HL-60 (cell line): ENCODE data around the gene ADSS1.

Experiments
- DNase-seq, 2 experiments: peaks; one replicate each; pipeline ENCODE4 v3.0.0-alpha.2; 2010 to 2020; ENCODE audit warnings: low read depth in 1 of 2, low spot score in 1 of 2
- H3K27ac ChIP-seq: fragments of 250-450 bp; sonication (Bioruptor Pico); replicated peaks from 2 replicates; pipeline ENCODE4 v1.5.1; 2020; ENCODE audit warnings: mild to moderate bottlenecking, moderate library complexity
- H3K27me3 ChIP-seq: fragments of 250-450 bp; sonication (Bioruptor Pico); 2 replicates; pipeline ENCODE4 v1.5.1; 2021; ENCODE audit warnings: mild to moderate bottlenecking, moderate library complexity; ENCODE audit not compliant: insufficient read depth, poor library complexity, severe bottlenecking
- H3K4me3 ChIP-seq: replicated peaks from 2 replicates; pipeline ENCODE4 v1.5.1; 2011; ENCODE audit warnings: mild to moderate bottlenecking, control low read depth, low read length; ENCODE audit not compliant: insufficient read depth
- GABPA ChIP-seq: IDR thresholded peaks from 2 replicates; pipeline ENCODE4 v1.6.1; 2012; ENCODE audit warnings: low read depth
- POLR2AphosphoS5 ChIP-seq: IDR thresholded peaks from 2 replicates; pipeline ENCODE4 v1.6.1; 2012; ENCODE audit warnings: low read depth
- SPI1 ChIP-seq: IDR thresholded peaks from 2 replicates; pipeline ENCODE4 v1.6.1; 2012; ENCODE audit warnings: low read depth, mild to moderate bottlenecking, borderline replicate concordance
- TF ChIP-seq, protein P1 (sequence below): IDR thresholded peaks from 2 replicates; pipeline ENCODE4 v1.6.1; 2012; ENCODE audit warnings: low read depth; ENCODE audit not compliant: insufficient replicate concordance
- TF ChIP-seq, protein P2 (sequence below): IDR thresholded peaks from one replicate; pipeline ENCODE4 v1.5.1; 2011; ENCODE audit warnings: low read length, control low read depth, inconsistent platforms; ENCODE audit not compliant: insufficient read depth

Gene ADSS1

DNA sequence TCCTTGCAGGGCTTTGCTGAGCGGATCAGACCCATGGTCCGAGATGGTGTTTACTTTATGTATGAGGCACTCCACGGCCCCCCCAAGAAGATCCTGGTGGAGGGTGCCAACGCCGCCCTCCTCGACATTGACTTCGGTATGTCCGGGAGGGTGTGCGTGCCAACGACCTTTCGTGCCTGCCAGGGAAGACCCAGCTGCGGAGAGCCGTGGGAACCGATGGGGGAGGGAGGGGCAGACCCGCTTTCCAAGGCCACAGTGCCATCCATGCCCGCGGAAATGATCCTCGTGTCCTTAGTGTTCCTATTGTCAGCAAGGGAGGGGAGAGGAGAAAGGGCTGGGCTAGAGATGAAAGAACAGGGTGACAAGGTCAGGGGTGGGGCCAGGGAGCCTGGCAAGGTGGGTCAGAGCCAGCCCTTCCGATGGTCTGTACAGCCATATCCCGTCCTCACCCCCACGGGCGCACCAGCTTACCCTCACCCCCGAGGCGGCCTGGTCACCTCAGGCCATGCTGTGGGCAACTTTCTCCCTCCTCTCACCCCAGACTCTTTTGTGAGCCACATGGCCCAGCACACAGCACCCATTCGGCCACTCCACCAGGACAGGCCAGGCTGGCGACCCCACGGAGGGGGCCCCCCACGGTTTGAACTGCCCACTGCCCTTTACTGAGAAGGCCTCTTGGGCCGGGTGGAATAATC is 17.2 kb downstream of the ADSS1 start:
- DNase-seq, result no peak
- Histone ChIP-seq H3K27me3 (no peaks in the 10 kb centered on the region), H3K27ac (no peak overlapping the region), H3K4me3 (no peak overlapping the region)
- TF ChIP-seq, protein P1, sequence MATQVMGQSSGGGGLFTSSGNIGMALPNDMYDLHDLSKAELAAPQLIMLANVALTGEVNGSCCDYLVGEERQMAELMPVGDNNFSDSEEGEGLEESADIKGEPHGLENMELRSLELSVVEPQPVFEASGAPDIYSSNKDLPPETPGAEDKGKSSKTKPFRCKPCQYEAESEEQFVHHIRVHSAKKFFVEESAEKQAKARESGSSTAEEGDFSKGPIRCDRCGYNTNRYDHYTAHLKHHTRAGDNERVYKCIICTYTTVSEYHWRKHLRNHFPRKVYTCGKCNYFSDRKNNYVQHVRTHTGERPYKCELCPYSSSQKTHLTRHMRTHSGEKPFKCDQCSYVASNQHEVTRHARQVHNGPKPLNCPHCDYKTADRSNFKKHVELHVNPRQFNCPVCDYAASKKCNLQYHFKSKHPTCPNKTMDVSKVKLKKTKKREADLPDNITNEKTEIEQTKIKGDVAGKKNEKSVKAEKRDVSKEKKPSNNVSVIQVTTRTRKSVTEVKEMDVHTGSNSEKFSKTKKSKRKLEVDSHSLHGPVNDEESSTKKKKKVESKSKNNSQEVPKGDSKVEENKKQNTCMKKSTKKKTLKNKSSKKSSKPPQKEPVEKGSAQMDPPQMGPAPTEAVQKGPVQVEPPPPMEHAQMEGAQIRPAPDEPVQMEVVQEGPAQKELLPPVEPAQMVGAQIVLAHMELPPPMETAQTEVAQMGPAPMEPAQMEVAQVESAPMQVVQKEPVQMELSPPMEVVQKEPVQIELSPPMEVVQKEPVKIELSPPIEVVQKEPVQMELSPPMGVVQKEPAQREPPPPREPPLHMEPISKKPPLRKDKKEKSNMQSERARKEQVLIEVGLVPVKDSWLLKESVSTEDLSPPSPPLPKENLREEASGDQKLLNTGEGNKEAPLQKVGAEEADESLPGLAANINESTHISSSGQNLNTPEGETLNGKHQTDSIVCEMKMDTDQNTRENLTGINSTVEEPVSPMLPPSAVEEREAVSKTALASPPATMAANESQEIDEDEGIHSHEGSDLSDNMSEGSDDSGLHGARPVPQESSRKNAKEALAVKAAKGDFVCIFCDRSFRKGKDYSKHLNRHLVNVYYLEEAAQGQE, result no peak
- TF ChIP-seq SPI1 (no peak), POLR2AphosphoS5 (no peak), GABPA (no peak)
- TF ChIP-seq, protein P2, sequence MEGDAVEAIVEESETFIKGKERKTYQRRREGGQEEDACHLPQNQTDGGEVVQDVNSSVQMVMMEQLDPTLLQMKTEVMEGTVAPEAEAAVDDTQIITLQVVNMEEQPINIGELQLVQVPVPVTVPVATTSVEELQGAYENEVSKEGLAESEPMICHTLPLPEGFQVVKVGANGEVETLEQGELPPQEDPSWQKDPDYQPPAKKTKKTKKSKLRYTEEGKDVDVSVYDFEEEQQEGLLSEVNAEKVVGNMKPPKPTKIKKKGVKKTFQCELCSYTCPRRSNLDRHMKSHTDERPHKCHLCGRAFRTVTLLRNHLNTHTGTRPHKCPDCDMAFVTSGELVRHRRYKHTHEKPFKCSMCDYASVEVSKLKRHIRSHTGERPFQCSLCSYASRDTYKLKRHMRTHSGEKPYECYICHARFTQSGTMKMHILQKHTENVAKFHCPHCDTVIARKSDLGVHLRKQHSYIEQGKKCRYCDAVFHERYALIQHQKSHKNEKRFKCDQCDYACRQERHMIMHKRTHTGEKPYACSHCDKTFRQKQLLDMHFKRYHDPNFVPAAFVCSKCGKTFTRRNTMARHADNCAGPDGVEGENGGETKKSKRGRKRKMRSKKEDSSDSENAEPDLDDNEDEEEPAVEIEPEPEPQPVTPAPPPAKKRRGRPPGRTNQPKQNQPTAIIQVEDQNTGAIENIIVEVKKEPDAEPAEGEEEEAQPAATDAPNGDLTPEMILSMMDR, result no peak

DNA sequence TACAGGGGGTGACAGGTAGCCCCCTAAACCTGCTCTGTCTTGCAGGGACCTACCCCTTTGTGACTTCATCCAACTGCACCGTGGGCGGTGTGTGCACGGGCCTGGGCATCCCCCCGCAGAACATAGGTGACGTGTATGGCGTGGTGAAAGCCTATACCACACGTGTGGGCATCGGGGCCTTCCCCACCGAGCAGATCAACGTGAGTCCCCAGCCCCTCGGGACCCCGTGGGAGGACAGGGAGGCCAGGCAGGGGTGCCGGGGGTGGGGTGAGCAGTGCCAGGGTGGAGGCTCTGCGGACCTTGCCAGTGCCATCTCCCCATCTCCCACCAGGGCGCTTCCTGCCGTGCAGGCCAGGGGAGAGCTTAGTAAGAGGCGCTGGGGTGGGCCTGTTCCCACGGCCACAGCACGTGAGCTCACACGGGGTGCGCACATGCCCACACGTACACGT is 17.8 kb downstream of the ADSS1 start:
- no peak overlapping the region for H3K27ac ChIP-seq
- TF ChIP-seq GABPA, result no peak
- TF ChIP-seq, protein P1, result no peak
- no peak for TF ChIP-seq SPI1
- TF ChIP-seq, protein P2, result no peak
- TF ChIP-seq POLR2AphosphoS5, result no peak

DNA sequence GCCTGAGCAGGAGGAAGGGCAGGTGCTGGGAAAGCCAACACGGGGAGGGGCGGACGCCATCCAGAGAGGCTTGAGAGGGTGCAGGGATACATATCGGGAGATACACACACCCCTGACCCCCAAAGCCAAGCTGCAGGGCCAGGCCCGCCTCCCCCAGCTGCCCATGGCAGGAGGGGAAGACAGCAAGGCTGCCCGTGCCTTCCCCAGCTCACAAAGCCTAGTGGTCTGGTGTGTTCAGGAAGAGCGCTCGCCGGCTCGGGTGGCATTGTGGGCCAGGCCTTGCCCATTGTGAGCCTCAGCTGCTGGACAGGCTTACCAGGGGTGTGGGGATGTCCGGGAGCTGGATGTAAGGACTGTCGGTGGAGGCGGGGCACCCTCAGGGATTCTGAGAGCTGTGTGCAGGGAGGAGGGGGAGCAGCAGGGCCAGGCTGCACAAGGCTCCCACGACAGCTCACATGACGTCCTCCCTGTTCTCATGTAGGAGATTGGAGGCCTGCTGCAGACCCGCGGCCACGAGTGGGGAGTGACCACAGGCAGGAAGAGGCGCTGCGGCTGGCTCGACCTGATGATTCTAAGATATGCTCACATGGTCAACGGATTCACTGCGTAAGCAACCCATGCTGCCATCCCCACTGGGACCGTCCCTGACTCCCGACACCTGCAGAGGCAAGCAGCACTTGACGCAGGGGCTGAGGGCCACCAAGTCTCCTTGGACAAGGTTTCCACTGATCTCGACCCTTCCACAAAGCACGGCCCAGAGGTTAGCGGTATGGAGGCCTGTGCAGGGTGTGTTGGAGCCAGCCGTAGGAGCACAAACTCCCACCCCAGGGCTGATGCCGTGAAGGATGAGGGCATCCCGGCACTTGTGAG is 18.8 kb downstream of the ADSS1 start:
- H3K4me3 ChIP-seq, result no peak overlapping the region
- no peaks in the 10 kb centered on the region for H3K27me3 ChIP-seq
- DNase-seq, result no peak
- TF ChIP-seq GABPA (no peak), SPI1 (no peak), POLR2AphosphoS5 (no peak)
- TF ChIP-seq, protein P2, result no peak
- TF ChIP-seq, protein P1, result no peak
- no peak overlapping the region for H3K27ac ChIP-seq

More for the DNA sequence above, 17.8 kb downstream of the ADSS1 start:
- no peaks in the 10 kb centered on the region for H3K27me3 ChIP-seq
- no peak for DNase-seq
- no peak overlapping the region for H3K4me3 ChIP-seq
